ENCODE results near the gene MUCL3.
A peak's percentile ranks its signal among the peaks of the same experiment; 100 is the strongest.
"Not testable (repeated sequence)": the region's sequence is repeated elsewhere in the genome, so short reads cannot be mapped to it uniquely, and the experiment has no call there.

MUCL3 gene

DNA sequence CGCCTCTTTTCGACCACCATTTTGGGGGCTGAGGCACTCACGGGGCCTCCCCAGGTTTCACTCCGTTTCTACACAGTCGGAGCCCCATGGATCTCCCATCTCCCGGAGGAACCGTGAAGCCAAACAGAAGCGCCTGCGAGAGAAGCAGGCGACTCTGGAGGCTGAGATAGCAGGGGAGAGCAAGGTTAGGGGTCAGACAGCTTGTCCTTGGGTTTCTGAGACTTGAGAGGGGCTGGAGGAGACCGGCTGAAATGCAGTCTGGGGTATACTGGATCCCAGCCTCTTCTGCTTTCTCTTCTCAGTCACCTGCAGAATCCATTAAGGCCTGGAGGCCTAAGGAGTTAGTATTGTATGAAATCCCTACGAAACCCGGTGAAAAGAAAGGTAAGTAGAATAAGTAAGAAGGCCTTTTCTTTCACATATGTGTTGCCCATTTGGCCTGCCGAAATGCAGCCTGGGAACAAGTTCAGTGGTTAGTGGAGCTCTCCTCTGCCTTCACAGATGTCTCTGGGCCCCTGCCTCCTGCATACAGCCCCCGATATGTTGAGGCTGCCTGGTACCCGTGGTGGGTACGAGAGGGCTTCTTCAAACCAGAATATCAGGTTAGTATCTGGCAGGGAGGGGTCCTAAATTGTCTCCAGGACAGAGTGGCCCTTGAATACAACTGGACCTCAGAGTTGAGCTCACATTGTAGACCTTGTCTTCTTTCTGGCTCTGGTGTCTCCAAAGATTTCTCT is 25.8 kb upstream of the MUCL3 start:
- Mint-ChIP-seq H3K4me1 (peaks cover 43% of the 10 kb centered on the region), H3K36me3 (ENCODE audit: low read depth) (peaks cover 52% of the 10 kb centered on the region), H3K27ac (peak overlapping the region; percentile 74), H3K9me3 (no peaks in the 10 kb centered on the region), H3K27me3 (ENCODE audit: low read depth, poor library complexity) (peaks cover 2% of the 10 kb centered on the region), H3K4me3 (peak overlapping the region; percentile 86)
- DNase-seq = no peak
- TF ChIP-seq, protein P1, sequence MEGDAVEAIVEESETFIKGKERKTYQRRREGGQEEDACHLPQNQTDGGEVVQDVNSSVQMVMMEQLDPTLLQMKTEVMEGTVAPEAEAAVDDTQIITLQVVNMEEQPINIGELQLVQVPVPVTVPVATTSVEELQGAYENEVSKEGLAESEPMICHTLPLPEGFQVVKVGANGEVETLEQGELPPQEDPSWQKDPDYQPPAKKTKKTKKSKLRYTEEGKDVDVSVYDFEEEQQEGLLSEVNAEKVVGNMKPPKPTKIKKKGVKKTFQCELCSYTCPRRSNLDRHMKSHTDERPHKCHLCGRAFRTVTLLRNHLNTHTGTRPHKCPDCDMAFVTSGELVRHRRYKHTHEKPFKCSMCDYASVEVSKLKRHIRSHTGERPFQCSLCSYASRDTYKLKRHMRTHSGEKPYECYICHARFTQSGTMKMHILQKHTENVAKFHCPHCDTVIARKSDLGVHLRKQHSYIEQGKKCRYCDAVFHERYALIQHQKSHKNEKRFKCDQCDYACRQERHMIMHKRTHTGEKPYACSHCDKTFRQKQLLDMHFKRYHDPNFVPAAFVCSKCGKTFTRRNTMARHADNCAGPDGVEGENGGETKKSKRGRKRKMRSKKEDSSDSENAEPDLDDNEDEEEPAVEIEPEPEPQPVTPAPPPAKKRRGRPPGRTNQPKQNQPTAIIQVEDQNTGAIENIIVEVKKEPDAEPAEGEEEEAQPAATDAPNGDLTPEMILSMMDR (IDR thresholded peaks at IDR 0.05) = no peak

DNA sequence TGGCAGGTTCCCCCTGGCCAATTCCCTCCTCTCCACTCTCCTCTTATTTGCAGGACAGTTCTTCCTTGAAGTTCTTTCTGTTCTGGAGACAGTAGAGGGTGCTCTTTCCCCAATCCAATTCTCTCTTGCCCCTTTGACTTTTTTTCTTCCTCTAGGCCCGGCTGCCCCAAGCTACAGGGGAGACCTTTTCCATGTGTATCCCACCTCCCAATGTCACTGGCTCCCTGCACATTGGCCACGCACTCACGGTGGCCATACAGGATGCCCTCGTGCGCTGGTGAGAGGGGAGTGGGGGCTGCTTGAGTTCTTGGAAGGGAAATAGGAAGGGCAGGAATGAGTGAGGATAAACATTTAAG is 25.2 kb upstream of the MUCL3 start:
- Mint-ChIP-seq H3K36me3 (ENCODE audit: low read depth) (peaks cover 52% of the 10 kb centered on the region), H3K27me3 (ENCODE audit: low read depth, poor library complexity) (peaks cover 2% of the 10 kb centered on the region), H3K4me1 (peaks cover 43% of the 10 kb centered on the region), H3K9me3 (no peaks in the 10 kb centered on the region), H3K4me3 (peak overlapping the region; percentile 86), H3K27ac (peak overlapping the region; percentile 52)
- peak; percentile 25 for DNase-seq
- TF ChIP-seq, protein P1 (IDR thresholded peaks at IDR 0.05) = peak; percentile 49

DNA sequence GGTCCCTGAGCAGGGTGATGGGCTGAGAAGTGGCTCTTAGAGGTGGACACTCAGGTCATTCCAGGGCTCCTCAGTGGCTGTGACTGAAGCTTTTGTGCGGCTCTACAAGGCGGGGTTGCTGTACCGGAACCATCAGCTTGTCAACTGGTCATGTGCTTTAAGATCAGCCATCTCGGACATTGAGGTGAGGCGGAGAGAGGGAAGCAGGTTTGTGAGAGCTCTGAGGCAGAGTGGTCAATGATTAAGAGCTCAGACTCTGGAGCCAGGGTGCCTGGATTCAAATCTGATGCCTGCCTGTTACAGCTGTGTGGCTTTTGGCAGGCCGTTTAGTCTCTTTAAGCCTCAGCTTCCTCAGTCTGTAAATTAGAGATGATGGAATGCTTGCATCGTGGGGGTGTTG is 23.7 kb upstream of the MUCL3 start:
- H3K36me3 Mint-ChIP-seq (ENCODE audit: low read depth) = peaks cover 38% of the 10 kb centered on the region
- no peak overlapping the region for H3K4me3 Mint-ChIP-seq
- peaks cover 43% of the 10 kb centered on the region for H3K4me1 Mint-ChIP-seq
- peak overlapping the region; percentile 30 for H3K27ac Mint-ChIP-seq
- H3K9me3 Mint-ChIP-seq = no peaks in the 10 kb centered on the region
- TF ChIP-seq, protein P1 (IDR thresholded peaks at IDR 0.05) = no peak
- peaks cover under 1% of the 10 kb centered on the region for H3K27me3 Mint-ChIP-seq (ENCODE audit: low read depth, poor library complexity)
- DNase-seq = no peak

DNA sequence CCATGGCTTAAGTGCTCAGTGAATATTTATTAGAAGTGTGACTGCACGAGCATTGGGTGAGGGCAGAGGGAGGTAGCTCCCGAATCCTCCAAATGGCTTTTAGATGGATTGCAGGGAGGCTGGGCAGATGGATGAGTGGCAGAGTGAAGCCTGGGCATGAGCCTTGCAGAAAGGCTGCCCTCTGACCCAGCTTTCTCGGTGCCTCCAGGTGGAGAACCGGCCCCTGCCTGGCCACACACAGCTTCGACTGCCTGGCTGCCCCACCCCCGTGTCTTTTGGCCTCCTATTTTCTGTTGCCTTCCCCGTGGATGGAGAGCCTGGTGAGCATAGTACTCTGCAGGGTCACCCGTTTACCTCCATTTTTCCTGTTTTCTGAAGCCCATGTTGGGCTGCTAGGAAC is 23.3 kb upstream of the MUCL3 start:
- peaks cover 43% of the 10 kb centered on the region for H3K4me1 Mint-ChIP-seq
- no peaks in the 10 kb centered on the region for H3K27me3 Mint-ChIP-seq (ENCODE audit: low read depth, poor library complexity)
- H3K27ac Mint-ChIP-seq = no peak overlapping the region
- TF ChIP-seq, protein P1 (IDR thresholded peaks at IDR 0.05) = no peak
- H3K9me3 Mint-ChIP-seq = no peaks in the 10 kb centered on the region
- DNase-seq = no peak
- H3K36me3 Mint-ChIP-seq (ENCODE audit: low read depth) = peaks cover 38% of the 10 kb centered on the region
- H3K4me3 Mint-ChIP-seq = no peak overlapping the region

DNA sequence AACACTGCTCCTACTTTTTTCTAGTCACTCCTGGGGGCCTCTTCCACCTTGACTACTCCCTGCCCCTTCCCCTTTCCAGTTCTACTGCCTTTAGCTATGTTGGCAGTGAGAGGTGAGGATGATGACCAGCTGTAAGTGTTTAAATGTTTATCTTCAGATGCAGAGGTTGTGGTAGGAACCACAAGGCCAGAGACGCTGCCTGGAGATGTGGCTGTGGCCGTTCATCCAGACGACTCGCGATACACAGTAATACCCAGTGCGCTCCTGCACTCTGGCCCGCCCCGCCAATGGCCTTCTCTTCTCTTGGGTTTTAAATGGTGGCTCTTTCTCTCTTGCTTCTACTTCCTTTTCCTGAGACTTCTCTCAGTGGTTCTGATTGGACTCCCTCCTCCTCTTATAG is 22.1 kb upstream of the MUCL3 start:
- TF ChIP-seq, protein P1 (IDR thresholded peaks at IDR 0.05) = no peak
- no peaks in the 10 kb centered on the region for H3K27me3 Mint-ChIP-seq (ENCODE audit: low read depth, poor library complexity)
- DNase-seq = no peak

DNA sequence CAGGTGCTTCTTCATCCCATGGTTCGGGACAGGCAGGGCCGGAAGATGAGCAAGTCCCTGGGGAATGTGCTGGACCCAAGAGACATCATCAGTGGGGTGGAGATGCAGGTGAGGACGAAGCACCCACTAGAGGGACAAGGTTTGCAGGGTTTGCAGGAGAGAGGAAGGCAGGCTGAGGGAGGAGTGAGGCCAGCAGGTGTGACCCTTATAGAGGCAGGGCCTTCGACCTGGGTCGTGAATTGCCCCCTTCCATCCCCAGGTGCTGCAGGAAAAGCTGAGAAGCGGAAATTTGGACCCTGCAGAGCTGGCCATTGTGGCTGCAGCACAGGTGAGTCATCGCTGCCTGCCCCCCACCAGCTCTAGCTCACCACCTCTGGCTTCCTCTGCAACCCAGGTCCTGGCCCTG is 18.3 kb upstream of the MUCL3 start:
- no peak overlapping the region for H3K4me3 Mint-ChIP-seq
- H3K27me3 Mint-ChIP-seq (ENCODE audit: low read depth, poor library complexity) = no peaks in the 10 kb centered on the region
- H3K36me3 Mint-ChIP-seq (ENCODE audit: low read depth) = peaks cover 36% of the 10 kb centered on the region
- no peak for DNase-seq
- TF ChIP-seq, protein P1 (IDR thresholded peaks at IDR 0.05) = no peak
- H3K27ac Mint-ChIP-seq = no peak overlapping the region
- peaks cover 9% of the 10 kb centered on the region for H3K4me1 Mint-ChIP-seq
- no peaks in the 10 kb centered on the region for H3K9me3 Mint-ChIP-seq

More for the DNA sequence above, 22.1 kb upstream of the MUCL3 start:
- Mint-ChIP-seq H3K27ac (no peak overlapping the region), H3K4me3 (no peak overlapping the region), H3K36me3 (ENCODE audit: low read depth) (peaks cover 39% of the 10 kb centered on the region), H3K4me1 (peaks cover 36% of the 10 kb centered on the region), H3K9me3 (no peaks in the 10 kb centered on the region)

DNA sequence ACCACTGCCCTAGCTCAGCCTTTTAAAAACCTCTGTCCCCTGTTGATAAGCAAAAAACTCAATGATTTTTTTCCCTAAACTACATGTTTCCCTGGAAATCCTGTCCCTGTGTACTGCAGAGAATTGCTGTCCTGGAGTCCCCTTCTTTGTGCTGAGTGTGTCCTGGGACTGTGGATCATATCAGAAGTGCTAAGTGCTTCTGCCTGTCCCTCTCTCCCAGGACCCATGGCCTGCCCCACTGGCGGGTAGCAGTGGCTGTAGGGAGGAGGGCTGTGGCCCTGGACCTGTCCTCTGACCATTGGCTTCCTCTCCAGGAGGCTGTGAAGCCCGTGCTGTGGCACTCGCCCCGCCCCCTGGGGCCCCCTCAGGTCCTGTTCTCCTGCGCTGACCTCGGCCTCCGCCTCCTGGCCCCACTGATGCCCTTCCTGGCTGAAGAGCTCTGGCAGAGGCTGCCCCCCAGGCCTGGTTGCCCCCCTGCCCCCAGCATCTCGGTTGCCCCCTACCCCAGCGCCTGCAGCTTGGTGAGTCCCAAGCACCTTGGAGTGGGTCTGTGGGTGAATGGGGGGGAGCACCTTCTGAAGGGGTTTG is 16.6 kb upstream of the MUCL3 start:
- not testable (repeated sequence) for H3K4me1 Mint-ChIP-seq; DNase-seq; H3K27ac Mint-ChIP-seq; H3K27me3 Mint-ChIP-seq (ENCODE audit: low read depth, poor library complexity); H3K4me3 Mint-ChIP-seq
- Mint-ChIP-seq H3K9me3 (peaks cover 13% of the 10 kb centered on the region), H3K36me3 (ENCODE audit: low read depth) (peaks cover 47% of the 10 kb centered on the region)

All from nephron progenitor cell (in vitro differentiated cells).